Chondrocyte (in vitro differentiated cells): ENCODE data around the gene FATE1. TPM values are rescaled to one million over a fixed set of nuclear protein-coding genes. Genes with fewer than 3 reads are reported as not detected.

Source experiments
- DNase-seq: peaks from one replicate; pipeline ENCODE4 v3.0.0; 2021; ENCODE audit warnings: mixed read lengths, low spot score
- H3K27ac Mint-ChIP-seq: one replicate; pipeline ENCODE4 v1.8.0; 2021; ENCODE audit warnings: mild to moderate bottlenecking, moderate library complexity, mixed read lengths; ENCODE audit not compliant: unreplicated experiment
- H3K27me3 Mint-ChIP-seq: 2 replicates; pipeline ENCODE4 v1.8.0; 2021; ENCODE audit warnings: low read depth, mixed read lengths
- H3K36me3 Mint-ChIP-seq: 2 replicates; pipeline ENCODE4 v1.8.0; 2021; ENCODE audit warnings: low read depth, mixed read lengths
- H3K4me1 Mint-ChIP-seq: 2 replicates; pipeline ENCODE4 v1.8.0; 2021; ENCODE audit warnings: low read depth, mild to moderate bottlenecking, mixed read lengths
- H3K4me3 Mint-ChIP-seq: one replicate; pipeline ENCODE4 v1.8.0; 2021; ENCODE audit warnings: mild to moderate bottlenecking, moderate library complexity, mixed read lengths; ENCODE audit not compliant: unreplicated experiment
- H3K9me3 Mint-ChIP-seq: 2 replicates; pipeline ENCODE4 v1.8.0; 2021; ENCODE audit warnings: low read depth, mixed read lengths
- total RNA-seq: library from RNA; stranded (reverse); gene quantifications from 3 replicates; pipeline ENCODE4 v1.2.1, GENCODE V29; 2021
- TF ChIP-seq, protein P1 (sequence below): fragments of 200-600 bp; sonication (generic); IDR thresholded peaks from 2 replicates; pipeline ENCODE4 v1.5.0; 2021; ENCODE audit warnings: antibody characterized with exemption, mild to moderate bottlenecking, moderate library complexity

Gene FATE1
- total RNA-seq, 1 donor from 2014 or later: not detected

DNA sequence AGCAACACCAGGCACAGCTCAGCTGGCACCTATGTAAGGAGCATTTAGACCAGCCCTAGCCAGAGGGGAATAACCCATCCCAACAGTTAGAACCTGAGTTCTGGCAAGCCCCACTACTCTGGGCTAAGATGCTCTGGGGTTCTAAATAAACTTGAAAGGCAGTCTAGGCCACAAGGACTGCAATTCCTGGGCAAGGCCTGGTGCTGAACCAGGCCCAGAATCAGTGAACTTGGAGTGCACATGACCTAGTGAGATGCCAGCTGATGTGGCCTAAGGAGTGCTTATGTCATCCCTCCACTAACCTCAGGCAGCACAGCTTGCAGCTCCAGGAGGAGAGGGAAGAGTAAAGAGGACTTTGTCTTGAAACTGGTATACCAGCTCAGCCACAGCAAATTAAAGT is 28.2 kb upstream of the FATE1 start:
- no peak for DNase-seq
- H3K4me3 Mint-ChIP-seq: no peak overlapping the region
- H3K27me3 Mint-ChIP-seq: peaks cover 1% of the 10 kb centered on the region
- no peaks in the 10 kb centered on the region for H3K4me1 Mint-ChIP-seq
- H3K9me3 Mint-ChIP-seq: peaks cover 5% of the 10 kb centered on the region
- no peaks in the 10 kb centered on the region for H3K36me3 Mint-ChIP-seq
- TF ChIP-seq, protein P1, sequence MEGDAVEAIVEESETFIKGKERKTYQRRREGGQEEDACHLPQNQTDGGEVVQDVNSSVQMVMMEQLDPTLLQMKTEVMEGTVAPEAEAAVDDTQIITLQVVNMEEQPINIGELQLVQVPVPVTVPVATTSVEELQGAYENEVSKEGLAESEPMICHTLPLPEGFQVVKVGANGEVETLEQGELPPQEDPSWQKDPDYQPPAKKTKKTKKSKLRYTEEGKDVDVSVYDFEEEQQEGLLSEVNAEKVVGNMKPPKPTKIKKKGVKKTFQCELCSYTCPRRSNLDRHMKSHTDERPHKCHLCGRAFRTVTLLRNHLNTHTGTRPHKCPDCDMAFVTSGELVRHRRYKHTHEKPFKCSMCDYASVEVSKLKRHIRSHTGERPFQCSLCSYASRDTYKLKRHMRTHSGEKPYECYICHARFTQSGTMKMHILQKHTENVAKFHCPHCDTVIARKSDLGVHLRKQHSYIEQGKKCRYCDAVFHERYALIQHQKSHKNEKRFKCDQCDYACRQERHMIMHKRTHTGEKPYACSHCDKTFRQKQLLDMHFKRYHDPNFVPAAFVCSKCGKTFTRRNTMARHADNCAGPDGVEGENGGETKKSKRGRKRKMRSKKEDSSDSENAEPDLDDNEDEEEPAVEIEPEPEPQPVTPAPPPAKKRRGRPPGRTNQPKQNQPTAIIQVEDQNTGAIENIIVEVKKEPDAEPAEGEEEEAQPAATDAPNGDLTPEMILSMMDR: no peak
- H3K27ac Mint-ChIP-seq: no peak overlapping the region

DNA sequence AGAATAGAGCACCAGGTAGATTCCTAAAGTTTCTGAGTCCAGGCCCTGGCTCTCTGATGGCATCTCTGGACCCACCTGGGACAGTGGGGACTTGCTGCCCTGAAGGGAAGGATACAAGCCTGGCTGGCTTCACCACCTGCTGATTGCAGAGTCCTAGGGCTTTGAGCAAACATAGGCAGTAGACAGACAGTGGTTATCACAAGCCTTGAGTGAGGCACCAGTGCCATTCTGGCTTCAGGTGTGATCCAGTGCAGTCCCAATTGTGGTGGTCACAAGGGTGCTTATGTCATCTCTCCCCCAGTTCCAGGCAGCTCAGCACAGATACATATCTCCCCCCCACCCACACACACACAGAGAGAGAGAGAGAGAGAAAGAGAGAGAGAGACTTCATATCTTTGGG is 27.1 kb upstream of the FATE1 start:
- Mint-ChIP-seq H3K27ac (no peak overlapping the region), H3K4me3 (no peak overlapping the region), H3K27me3 (peaks cover 4% of the 10 kb centered on the region), H3K4me1 (no peaks in the 10 kb centered on the region), H3K36me3 (no peaks in the 10 kb centered on the region), H3K9me3 (peaks cover 8% of the 10 kb centered on the region)
- TF ChIP-seq, protein P1: no peak
- no peak for DNase-seq

DNA sequence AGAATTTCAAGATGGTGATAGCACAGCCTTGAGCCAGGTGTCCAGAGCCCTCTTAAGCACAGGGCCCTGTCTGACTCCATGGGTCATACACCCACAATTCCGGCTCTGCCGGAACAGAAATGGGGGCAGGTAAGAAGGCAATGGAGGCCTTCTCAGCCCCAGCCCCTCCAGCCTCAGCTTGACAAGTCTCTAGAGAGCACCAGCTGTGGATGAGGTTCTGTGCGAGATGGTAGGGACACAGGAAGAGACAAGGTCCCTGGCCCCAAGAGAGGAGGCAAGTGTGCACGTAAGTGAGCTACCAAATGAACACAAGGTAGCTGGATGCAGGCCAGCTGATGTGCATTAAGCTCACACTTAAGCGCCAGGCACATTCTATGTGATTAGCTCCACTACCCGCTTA is 23.0 kb upstream of the FATE1 start:
- Mint-ChIP-seq H3K27ac (no peak overlapping the region), H3K4me3 (no peak overlapping the region), H3K4me1 (no peaks in the 10 kb centered on the region), H3K36me3 (no peaks in the 10 kb centered on the region), H3K27me3 (peaks cover 12% of the 10 kb centered on the region), H3K9me3 (peaks cover 13% of the 10 kb centered on the region)
- TF ChIP-seq, protein P1: no peak
- no peak for DNase-seq

DNA sequence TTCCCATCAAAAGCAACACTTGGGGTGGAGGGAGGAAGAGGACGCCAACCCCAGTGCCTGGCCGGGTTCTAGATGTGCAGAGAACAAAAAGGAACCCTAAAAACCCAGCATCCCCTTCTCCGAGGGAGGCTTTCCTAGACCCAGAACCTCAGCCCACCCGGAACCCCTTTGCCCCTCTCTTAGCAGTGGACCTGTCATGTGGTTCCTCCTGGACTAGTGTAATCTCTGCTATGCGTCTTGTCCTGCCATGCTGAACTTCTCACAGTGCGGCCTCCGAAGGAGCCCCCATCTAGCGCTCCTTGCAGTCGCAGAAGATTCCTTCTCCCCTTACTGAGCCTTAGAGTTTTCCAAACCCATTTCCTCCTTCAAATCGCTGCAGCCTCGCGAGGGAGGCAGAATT is 21.7 kb upstream of the FATE1 start:
- no peak for DNase-seq
- Mint-ChIP-seq H3K27me3 (peaks cover 12% of the 10 kb centered on the region), H3K4me3 (no peak overlapping the region)

DNA sequence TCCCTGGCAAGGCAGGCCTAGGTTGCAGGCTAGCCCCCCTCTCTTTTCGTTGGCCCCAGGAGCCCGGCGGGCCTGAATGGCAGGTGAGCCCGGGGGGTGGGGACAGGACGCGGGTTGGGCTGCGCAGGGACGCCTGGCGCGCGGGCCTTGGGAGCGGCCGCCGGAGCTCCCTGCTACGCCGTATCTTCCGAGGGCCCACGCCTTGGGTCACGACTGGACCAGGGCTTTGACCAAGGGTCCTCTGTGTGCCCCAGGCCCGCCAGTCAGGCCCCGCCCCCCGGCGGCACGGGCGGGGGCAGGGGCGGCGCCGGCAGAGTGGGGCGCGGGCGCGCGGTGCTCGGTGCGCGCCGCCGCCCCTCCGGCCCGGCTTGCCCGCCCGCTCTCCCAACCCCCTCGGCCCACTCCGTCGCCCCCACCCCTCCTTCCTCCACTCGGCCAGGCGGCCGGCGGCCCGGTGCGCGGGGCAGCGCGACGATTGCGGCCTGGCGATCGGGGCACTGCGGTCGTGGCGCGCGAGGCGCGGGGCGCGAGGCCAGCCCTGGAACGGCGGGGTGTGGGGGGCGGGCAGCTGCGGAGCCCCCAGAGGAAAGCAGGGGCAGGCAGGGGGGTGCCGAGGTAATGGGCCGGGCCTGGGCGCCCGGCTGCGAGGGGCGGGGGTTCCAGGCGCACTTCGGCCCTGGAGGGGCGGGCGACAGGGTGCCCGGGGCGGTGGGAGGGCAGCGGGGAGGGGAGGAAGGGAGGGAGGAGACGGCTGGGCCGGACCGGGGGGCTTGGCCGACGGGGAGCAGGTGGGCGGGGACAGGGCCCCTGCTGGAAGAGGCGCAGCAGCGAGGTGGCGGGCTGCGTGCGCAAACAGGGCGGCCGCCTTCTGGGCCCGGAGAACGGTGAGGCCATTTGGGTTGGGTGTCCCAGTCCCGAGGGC is 20.9 kb upstream of the FATE1 start, which contains the start of gene PRRG3:
Gene PRRG3, plus strand, starts transcription at position 798 of the 922 bp plus-strand sequence. CDS start 3,357 bp downstream, outside the sequence.
- Mint-ChIP-seq H3K4me1 (no peaks in the 10 kb centered on the region), H3K4me3 (no peak within 1 kb of the TSS), H3K27ac (no peak within 1 kb of the TSS), H3K9me3 (peaks cover 19% of the 10 kb centered on the region), H3K36me3 (no peaks in the 10 kb centered on the region), H3K27me3 (peaks cover 12% of the 10 kb centered on the region)
- DNase-seq: no peak
- TF ChIP-seq, protein P1: no peak

More for the DNA sequence above, 21.7 kb upstream of the FATE1 start:
- Mint-ChIP-seq H3K9me3 (peaks cover 13% of the 10 kb centered on the region), H3K36me3 (no peaks in the 10 kb centered on the region), H3K4me1 (no peaks in the 10 kb centered on the region), H3K27ac (no peak overlapping the region)
- TF ChIP-seq, protein P1: no peak
